Coronary artery (tissue), 2 donors: ENCODE data around the gene MCTS1.

Source experiments
- DNase-seq: peaks from one replicate; pipeline ENCODE4 v3.0.0-alpha.2; 2017; ENCODE audit warnings: low spot score
- H3K27ac ChIP-seq, 2 donors: fragments of 200-600 bp; sonication (generic); one replicate each; pipeline ENCODE4 v1.5.1; 2016 to 2019
- H3K4me3 ChIP-seq: fragments of 200-600 bp; sonication (generic); 2 replicates; pipeline ENCODE4 v1.5.1; 2016; ENCODE audit warnings: mild to moderate bottlenecking, moderate library complexity
- CTCF ChIP-seq: fragments of 200-600 bp; sonication (generic); IDR thresholded peaks from one replicate; pipeline ENCODE4 v1.5.1; 2019; ENCODE audit warnings: antibody characterized with exemption

The MCTS1 gene

GRCh38 chrX:120575379-120576114 lies 28.4 kb upstream of the MCTS1 start:
- Histone ChIP-seq H3K4me3 (no peak overlapping the region), H3K27ac (no peak overlapping the region)
- no peak for DNase-seq
- TF ChIP-seq CTCF = no peak

GRCh38 chrX:120585702-120586101 lies 18.2 kb upstream of the MCTS1 start:
- no peak for DNase-seq
- Histone ChIP-seq H3K4me3 (no peak overlapping the region), H3K27ac (no peak overlapping the region)
- TF ChIP-seq CTCF = no peak

- TF ChIP-seq CTCF = no peak
- no peak for DNase-seq
- Histone ChIP-seq H3K4me3 (peak overlapping the region; percentile 79), H3K27ac (peak overlapping the region; percentile 74 to 88)
Observed at GRCh38 chrX:120604361-120604782, 471 bp downstream of the MCTS1 start.

GRCh38 chrX:120612086-120612485 lies 8.2 kb downstream of the MCTS1 start:
- DNase-seq = no peak
- H3K27ac ChIP-seq = no peak overlapping the region
- no peak for TF ChIP-seq CTCF

GRCh38 chrX:120614816-120615215 lies 10.9 kb downstream of the MCTS1 start:
- DNase-seq = no peak
- TF ChIP-seq CTCF = no peak
- no peak overlapping the region for H3K27ac ChIP-seq
- no peak overlapping the region for H3K4me3 ChIP-seq

More at GRCh38 chrX:120612086-120612485, 8.2 kb downstream of the MCTS1 start:
- H3K4me3 ChIP-seq = no peak overlapping the region

GRCh38 chrX:120617996-120618630 lies 14.2 kb downstream of the MCTS1 start:
- Histone ChIP-seq H3K27ac (no peak overlapping the region), H3K4me3 (no peak overlapping the region)
- no peak for DNase-seq
- TF ChIP-seq CTCF = no peak

GRCh38 chrX:120625371-120625770 lies 21.5 kb downstream of the MCTS1 start:
- no peak for DNase-seq
- Histone ChIP-seq H3K27ac (peak overlapping the region in 1 of 2 donors; percentile 10), H3K4me3 (no peak overlapping the region)
- TF ChIP-seq CTCF = no peak
